GM10248 (cell line): ENCODE measurements around the gene UBASH3B.

ENCODE experiments used
- CTCF ChIA-PET: fragments of 300-600 bp; sonication (Branson Sonifier 250); formaldehyde crosslinking; extraction: SDS; loops from one replicate; lab custom pipeline; 2021; ENCODE audit warnings: antibody characterized with exemption; lab: Yijun Ruan, JAX
- POLR2A ChIA-PET: fragments of 350-650 bp; sonication (Branson Sonifier 250); formaldehyde crosslinking; extraction: SDS; loops from one replicate; lab custom pipeline; 2020; ENCODE audit warnings: antibody characterized with exemption; lab: Yijun Ruan, JAX
- DNase-seq: peaks from one replicate; pipeline ENCODE4 v3.0.0; 2012; ENCODE audit errors: extremely low spot score
- TF ChIP-seq, protein P1 (sequence below): IDR thresholded peaks from 2 replicates; pipeline ENCODE4 v1.5.1; 2012; ENCODE audit warnings: mild to moderate bottlenecking, low read depth; ENCODE audit errors: extremely low read depth, missing control alignments, control extremely low read depth

Gene UBASH3B

DNA sequence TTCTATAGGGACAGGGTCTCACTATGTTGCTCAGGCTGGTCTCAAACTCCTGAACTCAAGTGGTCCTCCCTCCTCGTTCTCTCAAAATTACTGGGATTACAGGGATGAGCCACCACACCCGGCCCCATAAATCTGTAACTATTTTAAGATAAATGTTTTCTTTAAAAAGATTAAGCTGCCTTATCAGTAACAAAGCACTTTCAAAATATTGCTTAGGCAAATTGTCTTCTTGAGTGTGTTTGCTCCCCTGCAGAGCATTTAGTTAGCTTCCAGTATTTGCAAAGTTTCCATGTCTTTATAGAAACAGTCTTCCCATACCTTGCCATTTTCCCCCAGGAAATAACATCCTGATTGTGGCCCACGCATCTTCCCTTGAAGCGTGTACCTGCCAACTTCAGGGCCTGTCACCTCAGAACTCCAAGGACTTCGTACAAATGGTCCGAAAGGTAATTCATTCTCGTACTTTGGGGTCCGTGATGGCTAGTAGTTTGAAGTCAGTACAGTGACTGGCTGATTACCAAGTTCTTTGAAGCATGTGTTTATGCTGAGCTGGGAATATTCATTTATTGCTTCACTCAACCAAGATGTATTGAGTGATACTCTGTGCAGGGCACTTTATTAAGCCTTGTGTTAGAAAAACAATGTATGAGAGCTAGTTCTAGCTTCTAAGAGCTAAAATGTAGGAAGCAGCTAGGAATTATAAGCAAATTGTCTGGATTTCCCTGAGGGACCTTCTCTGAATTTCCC, 152.4 kb downstream of the UBASH3B start:
- TF ChIP-seq, protein P1, sequence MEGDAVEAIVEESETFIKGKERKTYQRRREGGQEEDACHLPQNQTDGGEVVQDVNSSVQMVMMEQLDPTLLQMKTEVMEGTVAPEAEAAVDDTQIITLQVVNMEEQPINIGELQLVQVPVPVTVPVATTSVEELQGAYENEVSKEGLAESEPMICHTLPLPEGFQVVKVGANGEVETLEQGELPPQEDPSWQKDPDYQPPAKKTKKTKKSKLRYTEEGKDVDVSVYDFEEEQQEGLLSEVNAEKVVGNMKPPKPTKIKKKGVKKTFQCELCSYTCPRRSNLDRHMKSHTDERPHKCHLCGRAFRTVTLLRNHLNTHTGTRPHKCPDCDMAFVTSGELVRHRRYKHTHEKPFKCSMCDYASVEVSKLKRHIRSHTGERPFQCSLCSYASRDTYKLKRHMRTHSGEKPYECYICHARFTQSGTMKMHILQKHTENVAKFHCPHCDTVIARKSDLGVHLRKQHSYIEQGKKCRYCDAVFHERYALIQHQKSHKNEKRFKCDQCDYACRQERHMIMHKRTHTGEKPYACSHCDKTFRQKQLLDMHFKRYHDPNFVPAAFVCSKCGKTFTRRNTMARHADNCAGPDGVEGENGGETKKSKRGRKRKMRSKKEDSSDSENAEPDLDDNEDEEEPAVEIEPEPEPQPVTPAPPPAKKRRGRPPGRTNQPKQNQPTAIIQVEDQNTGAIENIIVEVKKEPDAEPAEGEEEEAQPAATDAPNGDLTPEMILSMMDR = no peak
- ChIA-PET CTCF (interaction anchor here (0.6 to 7.2 kb wide), 17 partner anchors 9 to 228 kb away, joined by 3 to 70 read pairs (median 3); no protein-coding TSS in a partner anchor), POLR2A (interaction anchor here (0.5 to 0.6 kb wide), 2 partner anchors 39 to 216 kb away, joined by 3 read pairs; no protein-coding TSS in a partner anchor)
- no peak for DNase-seq

DNA sequence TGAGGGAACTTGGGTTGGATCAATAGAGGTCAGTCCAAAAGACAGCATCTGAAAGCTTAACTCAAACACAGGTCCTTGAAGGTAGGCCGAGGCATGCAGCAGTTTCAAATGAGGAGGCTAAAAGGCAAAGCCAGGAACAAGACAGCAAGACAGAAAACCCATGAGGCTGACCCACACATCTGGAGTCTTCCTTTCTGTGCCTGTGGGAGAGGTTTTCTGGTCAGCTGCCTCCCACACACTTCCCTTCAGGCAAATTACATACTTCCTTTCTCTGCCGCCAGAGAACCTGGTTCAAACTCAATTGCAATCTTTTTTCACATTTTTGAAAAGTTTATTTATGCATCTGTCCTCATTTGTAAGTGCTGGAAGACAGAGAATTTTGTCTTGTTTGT, 153.0 kb downstream of the UBASH3B start:
- TF ChIP-seq, protein P1 = no peak
- POLR2A ChIA-PET = interaction anchor here (0.5 to 0.6 kb wide), 2 partner anchors 39 to 216 kb away, joined by 3 read pairs; no protein-coding TSS in a partner anchor
- CTCF ChIA-PET = interaction anchor here (0.6 to 7.2 kb wide), 16 partner anchors 8 to 228 kb away, joined by 3 to 70 read pairs (median 3); no protein-coding TSS in a partner anchor
- peak; percentile 58 for DNase-seq

DNA sequence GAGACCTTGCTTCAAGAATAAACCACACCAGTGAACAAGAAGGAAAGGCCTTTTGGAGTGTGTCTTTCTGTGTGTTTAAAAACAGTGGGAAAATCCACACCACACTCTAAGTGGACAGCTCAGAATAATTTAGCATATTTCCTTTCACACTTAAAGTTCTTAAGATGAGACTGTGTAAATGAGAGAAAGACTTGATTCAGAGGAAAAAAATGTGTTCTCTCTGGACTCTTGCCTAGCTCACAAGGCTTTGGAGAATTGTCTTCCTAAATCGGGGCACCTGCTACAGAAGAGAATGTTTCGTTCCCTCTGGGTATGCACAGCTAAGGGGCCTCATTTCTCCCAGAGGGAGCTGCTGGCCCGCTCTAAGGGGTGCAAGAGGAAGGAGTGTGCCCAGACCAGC, 154.3 kb downstream of the UBASH3B start:
- POLR2A ChIA-PET = no interaction called here
- TF ChIP-seq, protein P1 = no peak
- CTCF ChIA-PET = interaction anchor here (4.4 to 7.2 kb wide), 2 partner anchors 13 to 42 kb away, joined by 37 to 70 read pairs; no protein-coding TSS in a partner anchor
- no peak for DNase-seq

DNA sequence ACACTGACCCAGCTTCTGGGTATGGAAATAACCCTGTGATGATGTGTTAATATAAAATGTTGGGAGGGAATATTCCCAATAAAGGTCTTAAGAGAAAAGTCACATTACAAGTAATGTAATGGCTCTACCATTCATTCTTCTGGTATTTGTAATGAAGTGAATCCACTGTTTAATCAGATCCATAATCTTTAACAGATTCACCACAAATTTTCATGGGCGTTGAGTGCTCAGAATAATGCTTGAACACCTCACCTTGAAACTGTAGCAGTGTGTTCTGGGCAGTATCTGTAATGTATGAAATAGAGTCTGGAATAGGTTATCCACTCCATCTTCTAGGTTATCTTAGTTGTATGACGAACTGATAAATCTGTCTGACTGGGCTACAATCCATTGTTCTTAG, 156.2 kb downstream of the UBASH3B start:
- CTCF ChIA-PET = interaction anchor here (5.2 kb wide), 1 partner anchor 41 kb away, joined by 38 read pairs; no protein-coding TSS in a partner anchor
- TF ChIP-seq, protein P1 = no peak

DNA sequence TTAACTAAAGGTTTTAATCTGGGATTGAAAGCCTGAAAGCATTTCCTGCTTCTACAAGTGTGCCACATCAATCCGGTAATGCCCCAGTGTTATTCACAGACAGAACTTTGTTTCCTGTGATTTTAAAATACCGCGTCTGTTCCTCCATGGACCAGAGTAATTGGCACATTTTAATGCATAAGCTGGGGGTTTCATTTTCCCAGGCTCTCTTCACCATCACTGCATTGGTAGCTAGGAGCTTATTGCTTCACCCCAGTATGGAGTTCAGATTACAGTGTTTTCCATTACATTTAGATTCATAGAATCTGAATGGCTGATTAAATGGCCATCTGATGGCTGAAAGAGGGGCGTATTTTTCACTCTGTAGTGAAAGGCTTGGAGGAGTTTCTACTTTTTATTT, 157.1 kb downstream of the UBASH3B start:
- ChIA-PET CTCF (interaction anchor here (1.5 to 5.2 kb wide), 5 partner anchors 12 to 210 kb away, joined by 4 to 38 read pairs (median 6); no protein-coding TSS in a partner anchor), POLR2A (no interaction called here)
- TF ChIP-seq, protein P1 = no peak
- no peak for DNase-seq

More for the DNA sequence above, 156.2 kb downstream of the UBASH3B start:
- no peak for DNase-seq
- POLR2A ChIA-PET = no interaction called here

DNA sequence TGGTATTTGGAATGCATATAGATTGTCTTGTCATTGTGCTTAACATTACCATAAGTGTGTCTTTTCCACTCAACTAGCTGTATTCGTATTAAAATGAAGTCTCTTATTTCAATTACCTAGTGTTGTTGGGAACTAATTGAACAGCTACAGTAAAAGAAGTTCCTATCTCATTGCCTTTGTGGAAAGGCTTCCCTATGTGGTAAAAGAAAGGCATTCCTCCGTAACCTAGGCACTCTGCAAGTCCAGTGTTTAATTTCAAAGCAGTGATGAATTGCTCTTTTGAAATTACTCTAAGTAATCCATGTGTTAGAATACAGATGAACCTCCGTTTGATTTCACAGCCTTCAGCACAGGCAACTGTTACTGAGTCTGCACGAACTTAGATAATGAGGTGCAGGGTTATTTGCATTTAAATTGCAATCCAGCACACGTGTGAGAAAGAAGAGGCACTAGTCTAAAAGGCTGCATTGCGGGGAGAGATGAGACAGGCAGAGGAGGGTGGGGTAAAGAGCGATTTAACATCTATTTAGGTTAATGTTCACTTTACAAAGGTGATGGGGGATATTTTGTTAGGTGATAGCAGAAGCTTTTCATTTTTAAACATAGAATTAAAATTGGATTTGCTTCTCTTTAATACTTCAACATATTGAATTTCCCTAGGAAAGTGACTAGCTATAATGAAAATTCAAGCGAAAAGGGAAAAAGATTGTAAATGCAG, 157.8 kb downstream of the UBASH3B start:
- POLR2A ChIA-PET = no interaction called here
- DNase-seq = no peak
- CTCF ChIA-PET = interaction anchor here (1.0 to 5.2 kb wide), 11 partner anchors 9 to 241 kb away, joined by 3 to 38 read pairs (median 6); no protein-coding TSS in a partner anchor
- TF ChIP-seq, protein P1 = no peak
